ENCODE measurements around the gene SMG7. TPM values are rescaled to one million over a fixed set of nuclear protein-coding genes. Genes with fewer than 3 reads are reported as not detected.

Gene SMG7
- total RNA-seq, 1 experiment from 2014 or later, result 107 TPM

DNA sequence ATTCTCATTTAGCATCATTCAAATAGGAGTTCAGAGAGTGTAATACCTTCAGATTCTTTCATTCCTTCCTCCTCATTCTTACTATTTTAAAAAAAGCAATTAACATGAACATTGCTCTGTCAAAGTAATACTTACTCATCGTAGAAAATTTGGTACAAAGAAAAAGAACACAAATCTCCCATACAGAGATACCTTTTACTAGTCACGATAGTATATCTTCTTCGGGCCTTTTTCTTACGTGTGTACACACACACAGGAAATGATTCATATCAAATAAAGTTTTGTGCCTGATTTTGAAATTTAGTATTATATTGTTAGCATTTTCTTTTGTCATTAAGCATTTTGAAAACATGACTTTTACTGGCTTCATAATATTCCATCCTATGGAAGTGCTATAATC is 65.1 kb downstream of the SMG7 start:
- intact Hi-C loops (cut with micrococcal nuclease), result no loop called here
- Mint-ChIP-seq H3K4me1 (ENCODE audit: insufficient read depth, unreplicated experiment) (no peaks in the 10 kb centered on the region), H3K27ac (ENCODE audit: low read depth, unreplicated experiment) (no peak overlapping the region), H3K36me3 (ENCODE audit: insufficient read depth, unreplicated experiment) (peaks cover 85% of the 10 kb centered on the region), H3K9me3 (ENCODE audit: unreplicated experiment) (no peaks in the 10 kb centered on the region), H3K27me3 (ENCODE audit: insufficient read depth, unreplicated experiment) (no peaks in the 10 kb centered on the region), H3K4me3 (ENCODE audit: unreplicated experiment) (no peak overlapping the region)
- no peak for DNase-seq (ENCODE audit: unreplicated experiment)
- POLR2A ChIA-PET, result no interaction called here
- TF ChIP-seq, protein P1, sequence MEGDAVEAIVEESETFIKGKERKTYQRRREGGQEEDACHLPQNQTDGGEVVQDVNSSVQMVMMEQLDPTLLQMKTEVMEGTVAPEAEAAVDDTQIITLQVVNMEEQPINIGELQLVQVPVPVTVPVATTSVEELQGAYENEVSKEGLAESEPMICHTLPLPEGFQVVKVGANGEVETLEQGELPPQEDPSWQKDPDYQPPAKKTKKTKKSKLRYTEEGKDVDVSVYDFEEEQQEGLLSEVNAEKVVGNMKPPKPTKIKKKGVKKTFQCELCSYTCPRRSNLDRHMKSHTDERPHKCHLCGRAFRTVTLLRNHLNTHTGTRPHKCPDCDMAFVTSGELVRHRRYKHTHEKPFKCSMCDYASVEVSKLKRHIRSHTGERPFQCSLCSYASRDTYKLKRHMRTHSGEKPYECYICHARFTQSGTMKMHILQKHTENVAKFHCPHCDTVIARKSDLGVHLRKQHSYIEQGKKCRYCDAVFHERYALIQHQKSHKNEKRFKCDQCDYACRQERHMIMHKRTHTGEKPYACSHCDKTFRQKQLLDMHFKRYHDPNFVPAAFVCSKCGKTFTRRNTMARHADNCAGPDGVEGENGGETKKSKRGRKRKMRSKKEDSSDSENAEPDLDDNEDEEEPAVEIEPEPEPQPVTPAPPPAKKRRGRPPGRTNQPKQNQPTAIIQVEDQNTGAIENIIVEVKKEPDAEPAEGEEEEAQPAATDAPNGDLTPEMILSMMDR (IDR thresholded peaks at IDR 0.05; ENCODE audit: unreplicated experiment), result no peak
- BruUV-seq (replicated peaks), result no TSS peak
- CTCF ChIA-PET, result interaction anchor here (0.7 kb wide), 1 partner anchor 194 kb away, joined by 3 read pairs; no protein-coding TSS in a partner anchor

- POLR2A ChIA-PET, result no interaction called here
- no peak overlapping the region for H3K4me3 Mint-ChIP-seq (ENCODE audit: unreplicated experiment)
- CTCF ChIA-PET, result no interaction called here
- peaks cover 85% of the 10 kb centered on the region for H3K36me3 Mint-ChIP-seq (ENCODE audit: insufficient read depth, unreplicated experiment)
- H3K27ac Mint-ChIP-seq (ENCODE audit: low read depth, unreplicated experiment), result no peak overlapping the region
- H3K4me1 Mint-ChIP-seq (ENCODE audit: insufficient read depth, unreplicated experiment), result peaks cover 7% of the 10 kb centered on the region
- DNase-seq (ENCODE audit: unreplicated experiment), result peak; percentile 77
- intact Hi-C loops (cut with micrococcal nuclease), result loop anchor here (1.0 to 2.0 kb wide), 6 partner anchors 59 to 581 kb away; no protein-coding TSS in a partner anchor
- no TSS peak for BruUV-seq (replicated peaks)
- H3K9me3 Mint-ChIP-seq (ENCODE audit: unreplicated experiment), result no peaks in the 10 kb centered on the region
- TF ChIP-seq, protein P1 (IDR thresholded peaks at IDR 0.05; ENCODE audit: unreplicated experiment), result peak; percentile 77
- no peaks in the 10 kb centered on the region for H3K27me3 Mint-ChIP-seq (ENCODE audit: insufficient read depth, unreplicated experiment)
Measured at GRCh38 chr1:183543619-183544204, 71.4 kb downstream of the SMG7 start.

GRCh38 chr1:183544598-183545297 is 72.4 kb downstream of the SMG7 start:
- peaks cover 7% of the 10 kb centered on the region for H3K4me1 Mint-ChIP-seq (ENCODE audit: insufficient read depth, unreplicated experiment)
- no TSS peak for BruUV-seq (replicated peaks)
- H3K9me3 Mint-ChIP-seq (ENCODE audit: unreplicated experiment), result no peaks in the 10 kb centered on the region
- CTCF ChIA-PET, result interaction anchor here (0.7 to 2.2 kb wide), 20 partner anchors 9 to 1874 kb away, joined by 3 to 8 read pairs (median 4); no protein-coding TSS in a partner anchor
- H3K36me3 Mint-ChIP-seq (ENCODE audit: insufficient read depth, unreplicated experiment), result peaks cover 87% of the 10 kb centered on the region
- no peaks in the 10 kb centered on the region for H3K27me3 Mint-ChIP-seq (ENCODE audit: insufficient read depth, unreplicated experiment)
- no peak overlapping the region for H3K27ac Mint-ChIP-seq (ENCODE audit: low read depth, unreplicated experiment)
- TF ChIP-seq, protein P1 (IDR thresholded peaks at IDR 0.05; ENCODE audit: unreplicated experiment), result no peak
- no peak overlapping the region for H3K4me3 Mint-ChIP-seq (ENCODE audit: unreplicated experiment)
- POLR2A ChIA-PET, result interaction anchor here (0.6 to 1.0 kb wide), 3 partner anchors 10 to 1348 kb away, joined by 3 read pairs; no protein-coding TSS in a partner anchor
- DNase-seq (ENCODE audit: unreplicated experiment), result no peak
- intact Hi-C loops (cut with micrococcal nuclease), result no loop called here

DNA sequence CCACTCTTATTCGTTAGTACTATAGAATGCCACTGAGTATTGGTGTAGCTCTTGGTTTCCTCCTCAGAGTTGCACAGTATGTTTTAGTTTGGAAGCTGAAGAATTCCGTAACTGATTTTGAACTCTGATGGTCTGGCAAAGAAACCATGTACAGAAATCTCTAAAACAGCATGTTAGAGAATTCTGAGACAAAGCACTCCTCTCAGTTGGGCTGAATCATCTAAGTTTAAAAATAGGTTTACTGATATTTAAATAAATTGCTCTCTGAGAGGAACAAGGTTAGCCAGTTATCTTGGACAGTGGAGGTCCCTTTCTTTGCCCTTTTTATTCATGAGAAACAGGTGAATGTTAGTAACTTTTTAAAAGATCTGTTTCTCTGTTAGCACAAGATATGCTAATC is 74.1 kb downstream of the SMG7 start:
- CTCF ChIA-PET, result interaction anchor here (0.5 to 2.1 kb wide), 3 partner anchors 64 to 364 kb away, joined by 3 to 6 read pairs (median 4); no protein-coding TSS in a partner anchor

More for the DNA sequence above, 74.1 kb downstream of the SMG7 start:
- POLR2A ChIA-PET, result interaction anchor here (1.1 kb wide), 1 partner anchor 9 kb away, joined by 3 read pairs; no protein-coding TSS in a partner anchor
- no peak overlapping the region for H3K4me3 Mint-ChIP-seq (ENCODE audit: unreplicated experiment)
- H3K27me3 Mint-ChIP-seq (ENCODE audit: insufficient read depth, unreplicated experiment), result no peaks in the 10 kb centered on the region
- H3K4me1 Mint-ChIP-seq (ENCODE audit: insufficient read depth, unreplicated experiment), result peaks cover 7% of the 10 kb centered on the region
- H3K27ac Mint-ChIP-seq (ENCODE audit: low read depth, unreplicated experiment), result peak overlapping the region; percentile 0
- BruUV-seq (replicated peaks), result no TSS peak
- TF ChIP-seq, protein P1 (IDR thresholded peaks at IDR 0.05; ENCODE audit: unreplicated experiment), result no peak
- DNase-seq (ENCODE audit: unreplicated experiment), result no peak
- intact Hi-C loops (cut with micrococcal nuclease), result no loop called here
- H3K36me3 Mint-ChIP-seq (ENCODE audit: insufficient read depth, unreplicated experiment), result peaks cover 95% of the 10 kb centered on the region
- H3K9me3 Mint-ChIP-seq (ENCODE audit: unreplicated experiment), result no peaks in the 10 kb centered on the region
